GM12874 (cell line): ENCODE data around the gene MSX1.

Source experiments
- CTCF ChIP-seq: IDR thresholded peaks from 2 replicates; pipeline ENCODE4 v1.5.1; 2011; ENCODE audit warnings: low read depth, mild to moderate bottlenecking, control low read depth, low read length, moderate library complexity; ENCODE audit not compliant: insufficient read depth

MSX1 gene

DNA sequence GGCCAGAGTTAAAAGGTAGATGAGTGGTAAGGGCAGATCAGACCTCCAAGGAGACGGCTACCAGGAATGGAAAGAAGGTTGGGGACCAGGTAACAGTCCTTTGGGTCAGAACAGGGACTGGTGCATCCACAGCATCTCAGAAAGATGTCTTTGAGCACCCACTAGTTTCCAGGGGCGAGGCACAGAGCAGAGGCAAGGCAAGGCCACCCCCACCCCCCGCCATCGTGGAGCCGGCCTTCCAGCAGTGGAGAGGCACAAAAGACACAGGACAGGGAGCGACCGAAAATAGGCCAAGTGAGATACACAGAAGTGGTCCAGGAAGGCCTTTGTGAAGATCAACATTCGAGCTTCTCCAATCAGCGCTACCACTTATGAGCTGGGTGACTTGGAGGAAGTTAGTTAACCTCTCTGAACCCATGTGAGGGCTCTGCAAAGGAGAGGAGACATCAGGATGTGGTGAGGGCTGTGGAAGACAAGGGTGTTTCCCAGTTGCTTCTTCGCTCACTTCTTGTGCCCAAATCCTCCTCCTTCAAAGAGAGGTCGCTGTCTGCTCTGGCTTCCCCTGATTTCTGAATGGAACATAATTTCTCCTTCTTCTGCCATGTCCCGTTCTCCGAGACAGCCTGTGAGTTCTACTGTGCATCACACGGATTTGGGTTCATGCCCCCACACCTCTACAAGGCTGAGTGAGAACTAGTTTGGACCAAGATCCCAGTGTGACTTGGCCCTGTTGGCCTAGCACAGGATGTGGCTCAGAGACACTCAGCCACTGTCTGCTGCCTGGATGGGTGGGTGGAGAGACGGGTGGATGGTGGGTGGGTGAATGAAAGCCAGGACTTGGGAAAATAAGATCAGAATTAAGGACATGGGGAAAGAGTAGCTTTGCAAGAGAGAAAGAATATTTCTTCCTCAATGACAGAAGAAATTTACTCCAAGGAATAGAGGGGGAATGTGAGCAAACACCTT is 16.7 kb upstream of the MSX1 start:
- TF ChIP-seq CTCF = no peak

GRCh38 chr4:4843635-4844291 is 15.7 kb upstream of the MSX1 start:
- no peak for TF ChIP-seq CTCF

DNA sequence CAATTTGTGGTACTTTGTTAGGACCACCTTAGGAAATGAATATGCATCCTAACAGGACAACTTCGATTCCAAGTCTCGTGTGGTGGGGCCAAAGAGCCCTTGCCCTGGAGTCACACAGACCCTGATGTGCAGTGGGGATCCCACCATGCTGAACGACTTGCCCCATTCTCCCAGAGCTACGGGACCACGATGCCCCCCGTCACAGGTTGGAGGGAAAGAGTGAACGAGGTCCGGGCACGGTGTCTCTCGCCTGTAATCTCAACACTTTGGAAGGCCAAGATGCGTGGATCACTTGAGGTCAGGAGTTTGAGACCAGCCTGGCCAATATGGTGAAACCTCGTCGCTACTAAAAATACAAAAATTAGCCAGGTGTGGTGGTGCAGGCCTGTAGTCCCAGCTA is 14.4 kb upstream of the MSX1 start:
- TF ChIP-seq CTCF = no peak

DNA sequence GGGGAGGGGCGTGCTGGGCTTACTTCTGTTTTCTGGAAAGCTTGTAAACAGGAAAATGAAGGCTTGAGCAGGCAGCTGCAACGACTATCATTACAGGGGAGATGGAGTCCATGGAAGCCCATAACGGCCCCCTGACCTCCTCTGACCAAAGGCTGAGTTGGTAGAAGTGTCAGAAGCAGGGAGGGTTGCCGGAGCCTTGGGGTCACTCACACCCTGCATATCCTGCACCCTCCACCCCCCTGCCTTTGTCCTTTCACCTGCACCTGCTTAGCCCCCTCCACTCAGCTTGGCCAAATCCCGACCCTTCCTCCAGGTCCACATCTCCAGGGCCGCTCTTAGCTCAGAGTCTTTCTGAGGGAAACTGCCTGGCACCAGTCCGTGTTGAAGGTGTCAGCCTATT is 12.5 kb upstream of the MSX1 start:
- no peak for TF ChIP-seq CTCF

DNA sequence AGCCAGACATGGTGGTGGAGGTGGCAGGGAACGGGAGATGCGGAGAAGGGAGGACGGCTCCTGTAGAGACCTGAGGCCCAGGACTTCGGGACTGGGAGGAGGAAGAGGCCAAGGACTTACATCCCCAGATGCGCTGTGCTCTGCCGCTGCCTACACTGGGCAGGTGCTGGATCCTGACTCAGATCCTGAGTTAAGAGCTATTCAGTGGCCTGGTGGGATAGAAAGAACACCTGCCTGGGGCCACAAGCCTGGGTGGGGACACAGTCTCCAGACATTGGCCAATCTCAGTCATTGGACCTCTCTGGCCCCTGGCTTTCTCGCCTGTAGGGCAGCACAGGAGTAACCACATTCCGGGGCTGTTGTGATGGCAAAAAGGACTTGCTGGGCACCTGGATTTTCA is 10.9 kb upstream of the MSX1 start:
- no peak for TF ChIP-seq CTCF

- TF ChIP-seq CTCF = no peak
These were observed 10.4 kb upstream of the MSX1 start for GRCh38 chr4:4849106-4849505.

GRCh38 chr4:4849524-4850193 is 9.8 kb upstream of the MSX1 start:
- TF ChIP-seq CTCF = no peak
